GM18519 (cell line): ENCODE data around the gene SERPINF2.
A peak's percentile ranks its signal among the peaks of the same experiment; 100 is the strongest.
"Not testable (repeated sequence)": the region's sequence is repeated elsewhere in the genome, so short reads cannot be mapped to it uniquely, and the experiment has no call there.

Source experiments
- ATAC-seq: cut with Tn5 transposase; IDR thresholded peaks from one replicate; pipeline ENCODE4 v1.9.1; 2021; ENCODE audit warnings: mild to moderate bottlenecking, moderate library complexity; ENCODE audit not compliant: unreplicated experiment, low FRiP score

SERPINF2 gene

DNA sequence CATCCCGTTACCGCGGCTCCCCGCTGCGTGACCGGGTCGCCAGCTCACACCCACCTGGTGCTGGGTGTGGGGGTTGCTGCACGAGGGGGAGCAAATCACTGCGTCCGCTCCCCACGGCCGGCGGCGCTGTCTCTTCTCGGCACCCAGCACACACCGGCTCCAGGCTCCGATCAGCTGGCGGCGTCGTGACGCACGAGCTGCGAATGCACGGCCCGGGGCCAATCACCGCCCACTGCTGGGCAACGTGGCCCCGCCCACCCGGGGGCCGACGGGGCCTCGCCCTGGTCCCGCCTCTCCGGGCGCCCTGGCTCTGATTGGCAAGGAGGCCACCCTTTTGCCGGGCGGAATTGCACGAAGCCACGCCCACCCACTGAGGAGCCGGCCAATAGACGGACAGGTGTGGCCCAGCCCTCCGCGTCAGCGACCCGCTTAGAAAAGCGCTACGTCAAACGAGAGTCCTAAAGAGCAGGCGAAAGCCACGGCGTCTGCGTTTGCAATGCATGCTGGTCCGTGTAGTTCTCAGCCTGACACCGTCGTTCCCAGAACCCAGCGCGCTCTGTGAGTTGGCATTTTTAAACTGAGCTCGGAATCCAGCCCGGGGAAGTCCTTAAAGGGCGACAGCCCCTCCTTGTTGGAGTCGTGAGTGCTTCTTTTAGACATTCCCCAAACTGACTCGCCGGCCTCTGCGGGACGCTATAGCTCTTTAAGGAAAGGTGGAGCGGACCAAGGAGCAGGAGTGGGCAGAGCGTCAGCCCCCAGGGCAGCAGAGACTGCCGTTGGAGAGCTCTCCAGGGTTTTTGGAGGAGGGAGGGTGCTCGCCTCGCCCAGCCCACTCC lies 26.4 kb upstream of the SERPINF2 start:
- ATAC-seq: peak; percentile 74

GRCh38 chr17:1716912-1717695 lies 25.6 kb upstream of the SERPINF2 start:
- no peak for ATAC-seq

DNA sequence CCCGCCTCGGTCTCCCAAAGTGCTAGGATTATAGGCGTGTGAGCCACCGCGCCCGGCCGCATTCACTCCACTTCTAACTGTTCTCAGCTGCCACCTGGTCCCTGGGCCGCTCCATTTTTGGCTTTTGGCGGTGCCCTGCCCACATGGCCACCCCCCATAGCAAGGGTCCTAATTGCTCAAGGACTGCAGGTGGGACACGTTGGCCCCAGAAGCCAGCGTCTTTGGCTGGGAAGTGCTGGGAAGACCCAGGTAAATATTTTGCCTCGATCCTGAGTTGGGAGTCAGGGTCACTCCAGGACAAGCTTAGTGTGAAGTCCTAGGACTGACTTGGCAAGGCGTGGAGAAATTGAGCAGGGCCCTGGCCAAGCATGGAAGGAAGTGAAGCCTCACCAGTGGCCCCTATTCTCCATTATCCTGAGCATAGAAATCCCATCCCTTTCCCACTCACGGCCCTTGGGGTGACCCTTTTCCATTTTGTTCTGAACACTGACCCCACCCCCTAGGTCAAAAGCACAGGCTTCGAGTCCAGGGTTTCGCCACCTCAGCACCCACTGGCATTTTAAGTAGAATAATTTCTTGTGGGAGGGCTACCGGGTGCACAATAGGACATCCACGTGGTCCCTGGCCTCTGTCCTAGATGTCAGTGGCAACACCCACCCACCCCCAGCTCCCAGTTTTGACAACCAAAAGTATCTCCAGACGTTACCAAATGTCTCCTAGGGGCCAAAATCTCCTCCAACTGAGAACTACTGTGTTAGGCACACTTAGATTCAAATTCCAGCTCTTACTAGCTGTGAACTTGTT lies 24.1 kb upstream of the SERPINF2 start:
- ATAC-seq: no peak

DNA sequence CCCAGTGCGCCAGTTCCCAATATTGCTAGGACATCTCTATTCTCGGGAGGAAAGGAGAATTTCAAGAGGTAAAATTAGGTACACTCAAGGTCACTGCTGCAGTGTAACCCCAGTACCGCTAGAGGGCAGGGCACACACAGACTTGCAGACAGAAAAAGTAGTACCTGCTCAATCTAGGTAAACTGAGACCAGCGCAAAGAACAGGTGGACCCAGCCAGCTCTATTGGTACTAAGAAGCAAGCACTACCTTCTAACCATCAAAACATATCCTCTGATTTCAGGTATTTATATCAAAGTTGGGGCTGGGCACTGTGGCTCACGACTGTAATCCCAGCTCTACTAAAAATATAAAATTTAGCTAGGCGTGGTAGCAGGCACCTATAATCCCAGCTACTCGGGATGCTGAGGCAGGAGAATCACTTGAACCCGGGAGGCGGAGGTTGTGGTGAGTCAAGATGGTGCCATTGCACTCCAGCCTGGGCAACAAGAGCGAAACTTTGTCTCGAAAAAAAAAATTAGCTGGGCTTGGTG lies 21.8 kb upstream of the SERPINF2 start:
- no peak for ATAC-seq

- ATAC-seq: not testable (repeated sequence)
Observed at GRCh38 chr17:1722022-1722421, 20.6 kb upstream of the SERPINF2 start.

DNA sequence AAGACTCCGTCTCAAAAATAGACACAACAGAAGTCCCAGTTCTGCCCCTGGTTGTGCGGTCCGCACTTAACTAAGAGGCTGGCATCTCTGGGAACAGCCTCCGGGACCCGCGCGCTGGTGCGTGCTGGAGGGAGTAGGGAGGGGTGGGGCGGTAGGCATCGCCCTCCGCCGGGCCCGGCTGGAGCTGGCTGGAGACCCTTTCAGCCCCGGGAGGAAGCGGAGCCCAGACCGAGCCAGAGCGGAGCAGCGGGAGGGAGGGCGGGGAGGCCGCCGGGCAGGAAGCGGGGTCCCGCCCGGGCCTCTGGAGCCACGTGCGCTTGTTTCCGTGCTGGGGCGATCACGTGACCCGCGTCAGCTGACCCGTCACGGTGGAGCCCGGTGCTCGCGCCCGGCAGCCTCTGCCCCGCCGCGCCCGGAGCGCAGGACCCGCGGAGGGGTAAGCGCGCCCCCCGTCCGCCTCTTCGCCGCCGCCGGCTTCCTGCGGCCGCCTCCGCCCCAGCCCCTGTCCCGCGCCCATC lies 18.3 kb upstream of the SERPINF2 start, which contains the start of gene WDR81:
TSS of gene WDR81 (plus strand) at position 354 of the 518 bp plus-strand sequence. CDS start 256 bp downstream, outside the sequence.
- ATAC-seq: no peak

DNA sequence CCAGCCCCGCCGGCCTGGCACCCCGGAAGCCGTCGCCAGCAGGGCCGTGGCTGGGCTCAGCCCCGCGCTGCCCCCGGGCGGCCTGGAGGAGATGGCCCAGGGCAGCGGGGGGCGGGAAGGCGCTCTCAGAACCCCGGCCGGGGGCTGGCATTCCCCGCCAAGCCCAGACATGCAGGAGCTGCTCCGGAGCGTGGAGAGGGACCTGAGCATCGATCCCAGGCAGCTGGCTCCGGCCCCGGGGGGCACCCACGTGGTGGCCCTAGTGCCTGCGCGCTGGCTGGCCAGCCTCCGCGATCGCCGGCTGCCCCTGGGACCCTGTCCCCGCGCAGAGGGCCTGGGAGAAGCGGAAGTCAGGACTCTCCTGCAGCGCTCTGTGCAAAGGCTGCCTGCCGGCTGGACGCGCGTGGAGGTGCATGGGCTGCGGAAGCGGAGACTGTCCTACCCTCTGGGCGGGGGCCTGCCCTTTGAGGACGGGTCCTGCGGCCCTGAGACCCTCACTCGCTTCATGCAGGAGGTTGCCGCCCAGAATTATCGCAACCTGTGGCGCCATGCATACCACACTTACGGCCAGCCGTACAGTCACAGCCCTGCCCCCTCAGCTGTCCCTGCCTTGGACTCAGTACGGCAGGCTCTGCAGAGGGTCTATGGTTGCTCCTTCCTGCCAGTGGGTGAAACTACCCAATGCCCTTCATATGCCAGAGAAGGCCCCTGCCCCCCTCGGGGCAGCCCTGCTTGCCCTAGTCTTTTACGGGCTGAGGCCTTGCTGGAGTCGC lies 17.6 kb upstream of the SERPINF2 start:
- ATAC-seq: no peak

GRCh38 chr17:1725642-1726511 lies 16.8 kb upstream of the SERPINF2 start:
- no peak for ATAC-seq

GRCh38 chr17:1726626-1727257 lies 15.9 kb upstream of the SERPINF2 start:
- no peak for ATAC-seq

DNA sequence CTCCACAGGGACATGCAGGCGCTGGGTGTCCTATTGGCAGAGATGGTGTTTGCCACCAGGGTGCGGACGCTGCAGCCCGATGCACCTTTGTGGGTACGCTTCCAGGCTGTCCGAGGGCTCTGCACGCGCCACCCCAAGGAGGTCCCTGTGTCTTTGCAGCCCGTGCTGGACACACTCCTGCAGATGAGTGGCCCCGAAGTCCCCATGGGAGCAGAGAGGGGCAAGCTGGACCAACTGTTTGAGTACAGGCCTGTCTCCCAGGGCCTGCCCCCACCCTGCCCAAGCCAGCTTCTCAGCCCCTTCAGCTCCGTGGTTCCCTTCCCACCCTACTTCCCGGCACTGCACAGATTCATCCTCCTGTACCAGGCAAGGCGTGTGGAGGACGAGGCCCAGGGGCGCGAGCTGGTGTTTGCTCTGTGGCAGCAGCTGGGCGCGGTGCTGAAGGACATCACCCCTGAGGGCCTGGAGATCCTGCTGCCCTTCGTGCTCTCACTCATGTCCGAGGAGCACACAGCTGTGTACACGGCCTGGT lies 15.3 kb upstream of the SERPINF2 start:
- ATAC-seq: no peak

DNA sequence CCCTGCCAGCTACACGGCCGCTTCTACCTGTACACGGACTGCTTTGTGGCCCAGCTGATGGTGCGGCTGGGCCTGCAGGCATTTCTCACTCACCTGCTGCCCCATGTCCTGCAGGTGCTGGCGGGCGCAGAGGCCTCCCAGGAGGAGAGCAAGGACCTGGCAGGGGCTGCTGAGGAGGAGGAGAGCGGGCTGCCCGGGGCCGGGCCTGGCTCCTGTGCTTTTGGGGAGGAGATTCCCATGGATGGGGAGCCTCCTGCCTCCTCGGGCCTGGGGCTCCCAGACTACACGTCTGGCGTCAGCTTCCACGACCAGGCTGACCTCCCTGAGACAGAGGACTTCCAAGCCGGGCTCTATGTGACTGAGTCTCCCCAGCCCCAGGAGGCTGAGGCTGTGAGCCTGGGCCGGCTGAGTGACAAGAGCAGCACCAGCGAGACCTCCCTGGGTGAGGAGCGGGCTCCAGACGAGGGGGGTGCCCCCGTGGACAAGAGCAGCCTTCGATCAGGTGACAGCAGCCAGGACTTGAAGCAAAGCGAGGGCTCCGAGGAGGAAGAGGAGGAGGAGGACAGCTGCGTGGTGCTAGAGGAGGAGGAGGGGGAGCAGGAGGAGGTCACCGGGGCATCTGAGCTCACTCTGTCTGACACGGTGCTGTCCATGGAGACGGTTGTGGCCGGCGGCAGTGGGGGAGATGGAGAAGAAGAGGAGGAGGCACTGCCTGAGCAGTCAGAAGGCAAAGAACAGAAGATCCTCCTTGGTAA lies 14.6 kb upstream of the SERPINF2 start:
- no peak for ATAC-seq

- no peak for ATAC-seq
Observed at GRCh38 chr17:1729966-1730325, 12.7 kb upstream of the SERPINF2 start.

GRCh38 chr17:1730326-1731193 lies 12.1 kb upstream of the SERPINF2 start:
- no peak for ATAC-seq

- no peak for ATAC-seq
Observed at GRCh38 chr17:1731194-1731506, 11.5 kb upstream of the SERPINF2 start.

DNA sequence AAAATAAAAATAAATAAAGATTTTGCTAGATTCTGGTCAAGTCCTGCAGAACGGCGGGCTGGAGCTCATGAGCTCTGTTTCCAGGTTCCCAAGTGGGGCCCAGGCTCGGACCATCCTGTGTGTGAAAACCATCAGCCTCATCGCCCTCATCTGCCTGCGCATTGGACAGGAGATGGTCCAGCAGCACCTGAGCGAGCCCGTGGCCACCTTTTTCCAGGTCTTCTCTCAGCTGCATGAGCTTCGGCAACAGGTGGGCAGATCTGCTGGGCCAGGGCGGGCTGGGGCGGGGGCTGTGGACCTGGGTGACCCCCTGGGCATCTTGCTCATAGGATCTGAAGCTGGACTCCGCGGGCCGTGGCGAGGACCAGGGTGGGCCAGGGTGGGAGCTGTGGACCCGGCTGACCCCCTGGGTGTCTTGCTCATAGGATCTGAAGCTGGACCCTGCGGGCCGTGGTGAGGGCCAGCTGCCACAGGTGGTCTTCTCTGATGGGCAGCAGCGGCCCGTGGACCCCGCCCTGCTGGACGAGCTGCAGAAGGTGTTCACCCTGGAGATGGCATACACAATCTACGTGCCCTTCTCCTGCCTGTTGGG lies 10.3 kb upstream of the SERPINF2 start:
- ATAC-seq: no peak

GRCh38 chr17:1732833-1733321 lies 9.8 kb upstream of the SERPINF2 start:
- ATAC-seq: no peak
